CD14-positive monocyte (primary cell): ENCODE measurements around the gene TEX29. TPM values are rescaled to one million over a fixed set of nuclear protein-coding genes. Genes with fewer than 3 reads are reported as not detected.

Experiments used
- DNase-seq, 3 donors: peaks; one replicate each; pipeline ENCODE4 v3.0.0-alpha.2; 2011 to 2022
- H2AFZ ChIP-seq: 2 replicates; pipeline ENCODE4 v1.6.0; 2012; ENCODE audit warnings: mild to moderate bottlenecking, low read depth, low read length, inconsistent platforms; ENCODE audit not compliant: insufficient read depth, poor library complexity, severe bottlenecking
- H3K27ac ChIP-seq, 2 donors: 1 replicate in 1 of 2; 2 replicates in 1 of 2; pipeline ENCODE4 v1.5.1; 2012 to 2013; ENCODE audit warnings: low read length in 2 of 2, control low read depth in 1 of 2, inconsistent platforms in 1 of 2, low read depth in 1 of 2, mild to moderate bottlenecking in 1 of 2
- H3K27me3 ChIP-seq, 2 donors: one replicate each; pipeline versions ENCODE4 v1.6.0 to v1.6.1; 2011 to 2013; ENCODE audit warnings: low read length in 2 of 2; ENCODE audit not compliant: control insufficient read depth in 2 of 2, insufficient read depth in 2 of 2
- H3K36me3 ChIP-seq, 2 donors: replicated peaks in 1 of 2; 1 replicate in 1 of 2; 2 replicates in 1 of 2; pipeline versions ENCODE4 v1.5.1 to v1.6.1; 2012 to 2013; ENCODE audit warnings: low read length in 2 of 2, control low read depth in 1 of 2, inconsistent platforms in 1 of 2, mild to moderate bottlenecking in 1 of 2; ENCODE audit not compliant: insufficient read depth in 2 of 2, control insufficient read depth in 1 of 2
- H3K4me1 ChIP-seq, 2 donors: 1 replicate in 1 of 2; 2 replicates in 1 of 2; pipeline versions ENCODE4 v1.5.1 to v1.6.1; 2012 to 2013; ENCODE audit warnings: low read length in 2 of 2, control low read depth in 1 of 2, inconsistent platforms in 1 of 2, mild to moderate bottlenecking in 1 of 2, moderate library complexity in 1 of 2; ENCODE audit not compliant: insufficient read depth in 2 of 2, control insufficient read depth in 1 of 2
- H3K4me2 ChIP-seq: replicated peaks from 2 replicates; pipeline ENCODE3; 2012; ENCODE audit warnings: low read length, moderate library complexity, mild to moderate bottlenecking; ENCODE audit not compliant: poor library complexity, severe bottlenecking; ENCODE audit errors: extremely low read depth
- H3K4me3 ChIP-seq, 3 experiments: fragments of 200-600 bp in 1 of 3; sonication (generic) in 1 of 3; replicated peaks in 1 of 3; 1 replicate in 2 of 3; 2 replicates in 1 of 3; pipeline ENCODE4 v1.5.1; 2011 to 2013; ENCODE audit warnings: low read length in 3 of 3, mild to moderate bottlenecking in 3 of 3, control low read depth in 2 of 3, low read depth in 2 of 3, inconsistent platforms in 1 of 3, moderate library complexity in 1 of 3
- H3K79me2 ChIP-seq: 2 replicates; pipeline ENCODE4 v1.6.0; 2012; ENCODE audit warnings: mild to moderate bottlenecking, control low read depth, inconsistent platforms, low read length, moderate library complexity; ENCODE audit not compliant: insufficient read depth
- H3K9ac ChIP-seq: 2 replicates; pipeline ENCODE4 v1.6.0; 2017; ENCODE audit warnings: low read length, mild to moderate bottlenecking; ENCODE audit not compliant: insufficient read depth, poor library complexity, severe bottlenecking
- H3K9me3 ChIP-seq, 2 donors: replicated peaks in 1 of 2; 1 replicate in 1 of 2; 2 replicates in 1 of 2; pipeline versions ENCODE4 v1.5.1 to v1.6.1; 2012 to 2013; ENCODE audit warnings: low read length in 2 of 2, control low read depth in 1 of 2; ENCODE audit not compliant: control insufficient read depth in 1 of 2, insufficient read depth in 1 of 2
- H4K20me1 ChIP-seq: 2 replicates; pipeline ENCODE4 v1.6.0; 2012; ENCODE audit warnings: mild to moderate bottlenecking, low read length, control low read depth, moderate library complexity; ENCODE audit not compliant: insufficient read depth
- H3K27ac Mint-ChIP-seq, 7 donors: one replicate each; pipeline ENCODE4 v1.8.0; 2020; ENCODE audit warnings: mild to moderate bottlenecking in 7 of 7, mixed read lengths in 7 of 7, moderate library complexity in 6 of 7, inconsistent platforms in 2 of 7
- H3K27me3 Mint-ChIP-seq, 3 donors: one replicate each; pipeline ENCODE4 v1.8.0; 2021 to 2022; ENCODE audit warnings: low read depth in 3 of 3, mild to moderate bottlenecking in 3 of 3, mixed read lengths in 3 of 3, moderate library complexity in 3 of 3, inconsistent platforms in 1 of 3
- H3K36me3 Mint-ChIP-seq, 2 donors: one replicate each; pipeline ENCODE4 v1.8.0; 2020; ENCODE audit warnings: mixed read lengths in 2 of 2, inconsistent platforms in 1 of 2, mild to moderate bottlenecking in 1 of 2
- H3K4me1 Mint-ChIP-seq: one replicate; pipeline ENCODE4 v1.8.0; 2020; ENCODE audit warnings: mild to moderate bottlenecking, mixed read lengths
- H3K4me3 Mint-ChIP-seq, 2 donors: one replicate each; pipeline ENCODE4 v1.8.0; 2020; ENCODE audit warnings: mild to moderate bottlenecking in 2 of 2, mixed read lengths in 2 of 2, moderate library complexity in 1 of 2
- H3K9me3 Mint-ChIP-seq, 7 donors: one replicate each; pipeline ENCODE4 v1.8.0; 2020 to 2022; ENCODE audit warnings: mixed read lengths in 7 of 7, mild to moderate bottlenecking in 6 of 7, moderate library complexity in 6 of 7, inconsistent platforms in 2 of 7
- CTCF ChIP-seq: fragments of 200-600 bp; IDR thresholded peaks from one replicate; pipeline ENCODE4 v1.8.0; 2022; ENCODE audit warnings: antibody characterized with exemption, mild to moderate bottlenecking
- WGBS: methylation state at CpG from one replicate; pipeline ENCODE4 v1.1.5; 2013; ENCODE audit warnings: missing lambda C conversion rate; ENCODE audit not compliant: insufficient coverage; 5-methylcytosine and 5-hydroxymethylcytosine counted together
- intact Hi-C, 2 donors: fragments of 100-400 bp; cut with micrococcal nuclease; formaldehyde crosslinking; loops; one replicate each; pipeline versions ENCODE4 v1.15.0 to v1.15.1; 2023
- polyA plus RNA-seq, 3 donors: library from polyadenylated mRNA; depleted of rRNA in 1 of 3; unstranded in 2 of 3; stranded (reverse) in 1 of 3; fragments of 300-500 nt in 2 of 3; fragments of >200 nt in 1 of 3; fragmentation: Illumina TruSeq in 2 of 3; gene quantifications; 1 replicate in 2 of 3; 2 replicates in 1 of 3; pipeline ENCODE4 v1.2.3, GENCODE V29; 2012 to 2021

Gene TEX29
- polyA plus RNA-seq, 3 donors, result 0.27 to 0.29 TPM; not detected in 1

DNA sequence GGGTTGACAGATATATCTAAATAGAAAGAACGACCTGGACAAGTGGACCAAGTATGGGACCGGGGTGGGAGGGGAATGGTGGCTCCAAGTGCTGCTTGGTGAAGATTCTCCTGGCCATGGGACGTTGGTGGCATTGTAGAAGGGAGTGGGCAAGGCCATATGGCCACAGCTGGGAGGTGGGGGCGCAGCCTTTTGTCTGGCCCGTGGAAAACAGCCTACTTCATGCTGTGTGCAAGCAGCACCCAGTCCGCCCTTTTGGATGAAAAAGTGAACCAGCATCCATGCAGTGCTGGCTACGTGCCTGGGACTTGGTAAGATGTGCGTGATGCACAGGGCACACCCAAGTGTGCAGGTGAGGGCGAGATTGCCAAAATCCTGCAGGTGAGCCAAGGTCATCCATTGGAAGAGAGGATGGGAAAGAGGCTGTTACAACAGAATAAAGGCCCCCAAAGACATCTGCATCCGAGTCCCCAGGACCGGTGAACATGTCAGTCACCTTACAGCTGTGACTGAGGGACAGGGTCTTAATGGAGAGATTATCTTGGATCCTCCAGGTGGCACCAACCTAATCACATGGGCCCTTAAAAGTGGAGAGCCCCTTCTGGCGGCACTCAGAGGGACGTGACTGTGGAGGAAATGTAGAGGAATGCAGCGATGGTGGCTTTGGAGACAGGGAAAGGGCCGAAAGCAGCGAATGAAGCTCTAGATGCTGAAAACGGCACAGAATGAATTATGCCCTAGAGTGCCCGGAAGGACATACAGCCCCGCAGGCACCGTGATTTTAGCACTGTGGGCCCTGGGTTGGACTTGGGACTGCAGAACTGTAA lies 40.8 kb downstream of the TEX29 start:
- no peak overlapping the region for H3K4me2 ChIP-seq
- H3K36me3 Mint-ChIP-seq, result no peaks in the 10 kb centered on the region
- no peak overlapping the region for H2AFZ ChIP-seq
- intact Hi-C loops, result no loop called here
- H3K27ac Mint-ChIP-seq, result no peak overlapping the region
- H3K27ac ChIP-seq, result no peak overlapping the region
- peaks cover 0 to 8% (median 2%) of the 10 kb centered on the region in 3 donors for H3K27me3 Mint-ChIP-seq
- H3K27me3 ChIP-seq, result no peaks in the 10 kb centered on the region
- H3K4me3 Mint-ChIP-seq, result peak overlapping the region in 1 of 2 donors; percentile 61
- no peaks in the 10 kb centered on the region for H3K79me2 ChIP-seq
- H3K9me3 ChIP-seq, result no peaks in the 10 kb centered on the region
- no peaks in the 10 kb centered on the region for H4K20me1 ChIP-seq
- no peak for TF ChIP-seq CTCF
- no peak overlapping the region for H3K9ac ChIP-seq
- no peaks in the 10 kb centered on the region for H3K4me1 ChIP-seq
- WGBS, result 91% methylated on average over 16 of the region's 20 CpGs
- H3K36me3 ChIP-seq, result no peaks in the 10 kb centered on the region
- no peak overlapping the region for H3K4me3 ChIP-seq
- no peaks in the 10 kb centered on the region for H3K4me1 Mint-ChIP-seq
- DNase-seq, result no peak
- H3K9me3 Mint-ChIP-seq, result peaks cover 0 to 3% (median 0%) of the 10 kb centered on the region in 7 donors

- peak overlapping the region in 1 of 7 donors; percentile 13 for H3K27ac Mint-ChIP-seq
- Histone ChIP-seq H3K9ac (no peak overlapping the region), H3K4me1 (no peaks in the 10 kb centered on the region), H2AFZ (no peak overlapping the region), H4K20me1 (no peaks in the 10 kb centered on the region), H3K4me3 (no peak overlapping the region), H3K27me3 (no peaks in the 10 kb centered on the region), H3K9me3 (no peaks in the 10 kb centered on the region), H3K36me3 (no peaks in the 10 kb centered on the region), H3K4me2 (no peak overlapping the region), H3K79me2 (no peaks in the 10 kb centered on the region), H3K27ac (no peak overlapping the region)
- intact Hi-C loops, result no loop called here
- no peak overlapping the region for H3K4me3 Mint-ChIP-seq
- 82% methylated on average over 10 of the region's 11 CpGs for WGBS
- DNase-seq, result no peak
- H3K4me1 Mint-ChIP-seq, result no peaks in the 10 kb centered on the region
- peaks cover 0 to 3% (median 0%) of the 10 kb centered on the region in 7 donors for H3K9me3 Mint-ChIP-seq
- no peak for TF ChIP-seq CTCF
- H3K36me3 Mint-ChIP-seq, result no peaks in the 10 kb centered on the region
- H3K27me3 Mint-ChIP-seq, result peaks cover 0 to 8% (median 2%) of the 10 kb centered on the region in 3 donors
Measured at GRCh38 chr13:111361873-111362648, 41.6 kb downstream of the TEX29 start.
